Gastrocnemius medialis (tissue), 4 donors: Measurements from ENCODE around the gene PCDHGC3.

Experiments used
- POLR2A ChIP-seq, 2 donors: fragments of 450-650 bp; IDR thresholded peaks; one replicate each; pipeline ENCODE4 v1.6.1; 2017; ENCODE audit warnings: antibody characterized with exemption in 2 of 2, mild to moderate bottlenecking in 2 of 2, moderate library complexity in 2 of 2
- TF ChIP-seq, protein P1 (sequence below), 5 experiments: fragments of 450-650 bp in 3 of 5; fragments of 200-600 bp in 2 of 5; sonication (generic) in 2 of 5; IDR thresholded peaks in 4 of 5; conservative IDR thresholded peaks in 1 of 5; 1 replicate in 4 of 5; 2 replicates in 1 of 5; pipeline ENCODE4 v1.5.1; 2016 to 2019; ENCODE audit warnings: antibody characterized with exemption in 5 of 5, mild to moderate bottlenecking in 3 of 5, moderate library complexity in 3 of 5

DNA sequence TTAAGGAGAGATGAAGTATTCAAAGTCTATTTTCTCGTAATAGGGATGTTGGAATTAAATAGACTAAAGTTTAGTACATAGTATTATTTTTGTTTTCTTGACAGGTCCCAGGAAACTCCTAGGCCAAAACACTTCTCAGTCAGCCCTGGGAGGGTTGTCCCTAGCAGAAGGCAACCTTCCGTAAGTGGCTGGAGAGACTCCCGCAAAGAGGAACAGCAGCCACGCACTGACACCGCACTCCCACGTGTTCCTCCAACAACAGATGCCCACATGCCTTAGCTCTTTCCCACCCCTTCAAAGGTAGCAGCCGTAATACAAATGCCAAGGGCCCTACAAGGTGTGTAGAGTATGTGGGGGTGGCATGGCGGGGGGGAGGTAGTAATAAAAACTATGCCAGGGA lies 41.5 kb downstream of the PCDHGC3 start:
- TF ChIP-seq, protein P1, sequence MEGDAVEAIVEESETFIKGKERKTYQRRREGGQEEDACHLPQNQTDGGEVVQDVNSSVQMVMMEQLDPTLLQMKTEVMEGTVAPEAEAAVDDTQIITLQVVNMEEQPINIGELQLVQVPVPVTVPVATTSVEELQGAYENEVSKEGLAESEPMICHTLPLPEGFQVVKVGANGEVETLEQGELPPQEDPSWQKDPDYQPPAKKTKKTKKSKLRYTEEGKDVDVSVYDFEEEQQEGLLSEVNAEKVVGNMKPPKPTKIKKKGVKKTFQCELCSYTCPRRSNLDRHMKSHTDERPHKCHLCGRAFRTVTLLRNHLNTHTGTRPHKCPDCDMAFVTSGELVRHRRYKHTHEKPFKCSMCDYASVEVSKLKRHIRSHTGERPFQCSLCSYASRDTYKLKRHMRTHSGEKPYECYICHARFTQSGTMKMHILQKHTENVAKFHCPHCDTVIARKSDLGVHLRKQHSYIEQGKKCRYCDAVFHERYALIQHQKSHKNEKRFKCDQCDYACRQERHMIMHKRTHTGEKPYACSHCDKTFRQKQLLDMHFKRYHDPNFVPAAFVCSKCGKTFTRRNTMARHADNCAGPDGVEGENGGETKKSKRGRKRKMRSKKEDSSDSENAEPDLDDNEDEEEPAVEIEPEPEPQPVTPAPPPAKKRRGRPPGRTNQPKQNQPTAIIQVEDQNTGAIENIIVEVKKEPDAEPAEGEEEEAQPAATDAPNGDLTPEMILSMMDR (IDR thresholded peaks at IDR 0.05 in 4 of 5, conservative IDR thresholded peaks at IDR 0.05 in 1 of 5), result no peak
- no peak for TF ChIP-seq POLR2A (IDR thresholded peaks at IDR 0.05)
